Activated T-cell treated with anti-CD3 and anti-CD28 coated beads, Interleukin-2, amount 50 U/mL, for 48 hours (primary cell): ENCODE measurements around the gene MPV17L2.

Experiments
- DNase-seq, 2 experiments: peaks; one replicate each; pipeline ENCODE4 v3.0.0-alpha.2; 2020

The MPV17L2 gene

GRCh38 chr19:18160971-18161635 lies 31.9 kb upstream of the MPV17L2 start:
- peak; percentile 88 to 89 for DNase-seq

- DNase-seq: no peak
Measured at GRCh38 chr19:18161636-18162002, 31.4 kb upstream of the MPV17L2 start.

GRCh38 chr19:18164072-18164471 lies 28.9 kb upstream of the MPV17L2 start:
- DNase-seq: no peak

GRCh38 chr19:18165794-18166544 lies 27.0 kb upstream of the MPV17L2 start:
- DNase-seq: no peak

- DNase-seq: no peak
Measured at GRCh38 chr19:18167011-18167410, 26.0 kb upstream of the MPV17L2 start.

- DNase-seq: peak; percentile 71 to 80
Measured at GRCh38 chr19:18167975-18168645, 24.9 kb upstream of the MPV17L2 start.

- no peak for DNase-seq
Measured at GRCh38 chr19:18168673-18169381, 24.2 kb upstream of the MPV17L2 start.

- no peak for DNase-seq
Measured at GRCh38 chr19:18170714-18171255, 22.2 kb upstream of the MPV17L2 start.

GRCh38 chr19:18171605-18172327 lies 21.3 kb upstream of the MPV17L2 start:
- DNase-seq: no peak

GRCh38 chr19:18172331-18173053 lies 20.5 kb upstream of the MPV17L2 start:
- DNase-seq: no peak

- no peak for DNase-seq
Measured at GRCh38 chr19:18173054-18173571, 19.9 kb upstream of the MPV17L2 start.

- peak; percentile 78 to 83 for DNase-seq
Measured at GRCh38 chr19:18173572-18174288, 19.3 kb upstream of the MPV17L2 start, which contains the start of gene IFI30. IFI30 (plus strand) TSS chr19:18173813; CDS start chr19:18173842, 29 bp downstream.

- no peak for DNase-seq
Measured at GRCh38 chr19:18174983-18175382, 18.0 kb upstream of the MPV17L2 start.

- DNase-seq: no peak
Measured at GRCh38 chr19:18176367-18177310, 16.4 kb upstream of the MPV17L2 start.

GRCh38 chr19:18179957-18180356 lies 13.1 kb upstream of the MPV17L2 start:
- DNase-seq: no peak

- no peak for DNase-seq
Measured at GRCh38 chr19:18183529-18183928, 9.5 kb upstream of the MPV17L2 start.

GRCh38 chr19:18185538-18185937 lies 7.5 kb upstream of the MPV17L2 start:
- no peak for DNase-seq

- no peak for DNase-seq
Measured at GRCh38 chr19:18190278-18190677, 2.7 kb upstream of the MPV17L2 start.

GRCh38 chr19:18191640-18192062 lies 1.4 kb upstream of the MPV17L2 start:
- DNase-seq: no peak
